WERI-Rb-1 (cell line): ENCODE results near the gene GTF3A.

Experiments
- DNase-seq: peaks from one replicate; pipeline ENCODE4 v3.0.0-alpha.2; 2020
- H3K27ac ChIP-seq: fragments of 250-450 bp; sonication (Bioruptor Pico); 2 replicates; pipeline ENCODE4 v1.5.1; 2020; ENCODE audit warnings: mild to moderate bottlenecking, moderate library complexity
- H3K27me3 ChIP-seq: fragments of 250-450 bp; sonication (Bioruptor Pico); 2 replicates; pipeline ENCODE4 v1.5.1; 2021; ENCODE audit warnings: mild to moderate bottlenecking, low read depth, moderate library complexity; ENCODE audit not compliant: insufficient read depth, severe bottlenecking
- H3K36me3 ChIP-seq: fragments of 250-450 bp; sonication (Bioruptor Pico); 2 replicates; pipeline ENCODE4 v1.5.1; 2020; ENCODE audit warnings: mild to moderate bottlenecking, moderate library complexity
- H3K4me3 ChIP-seq: 2 replicates; pipeline ENCODE4 v1.5.1; 2011; ENCODE audit warnings: low read depth, mild to moderate bottlenecking, control low read depth, low read length
- H3K9me3 ChIP-seq: fragments of 250-450 bp; sonication (Bioruptor Pico); 2 replicates; pipeline ENCODE4 v1.5.1; 2021; ENCODE audit warnings: mild to moderate bottlenecking, moderate library complexity; ENCODE audit not compliant: severe bottlenecking
- TF ChIP-seq, protein P1 (sequence below): IDR thresholded peaks from 2 replicates; pipeline ENCODE4 v1.5.1; 2011; ENCODE audit warnings: low read depth, mild to moderate bottlenecking, control low read depth, inconsistent platforms, low read length

GTF3A gene

DNA sequence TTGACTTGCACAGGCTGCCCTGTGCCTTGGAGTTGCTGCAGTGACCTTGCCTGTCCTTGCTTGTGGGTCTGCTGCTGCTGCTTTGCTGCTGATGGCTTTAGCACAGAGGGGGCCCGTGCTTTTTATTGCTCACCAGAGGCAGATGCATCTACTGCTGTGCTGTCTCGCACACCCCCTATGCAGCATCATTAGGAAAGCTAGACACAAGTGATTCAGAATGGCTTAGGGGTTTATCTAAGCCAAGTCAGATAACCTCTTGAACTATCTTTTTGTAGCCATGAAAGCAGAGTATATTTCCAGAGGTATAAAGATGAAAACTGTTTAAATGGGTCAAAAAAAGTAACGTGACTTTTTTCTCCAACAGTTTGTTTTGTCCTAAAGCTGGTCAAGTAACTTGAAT is 7.8 kb downstream of the GTF3A start:
- no peak for DNase-seq
- Histone ChIP-seq H3K9me3 (no peaks in the 10 kb centered on the region), H3K36me3 (peaks cover 88% of the 10 kb centered on the region), H3K27ac (no peak overlapping the region), H3K27me3 (no peaks in the 10 kb centered on the region), H3K4me3 (no peak overlapping the region)
- TF ChIP-seq, protein P1, sequence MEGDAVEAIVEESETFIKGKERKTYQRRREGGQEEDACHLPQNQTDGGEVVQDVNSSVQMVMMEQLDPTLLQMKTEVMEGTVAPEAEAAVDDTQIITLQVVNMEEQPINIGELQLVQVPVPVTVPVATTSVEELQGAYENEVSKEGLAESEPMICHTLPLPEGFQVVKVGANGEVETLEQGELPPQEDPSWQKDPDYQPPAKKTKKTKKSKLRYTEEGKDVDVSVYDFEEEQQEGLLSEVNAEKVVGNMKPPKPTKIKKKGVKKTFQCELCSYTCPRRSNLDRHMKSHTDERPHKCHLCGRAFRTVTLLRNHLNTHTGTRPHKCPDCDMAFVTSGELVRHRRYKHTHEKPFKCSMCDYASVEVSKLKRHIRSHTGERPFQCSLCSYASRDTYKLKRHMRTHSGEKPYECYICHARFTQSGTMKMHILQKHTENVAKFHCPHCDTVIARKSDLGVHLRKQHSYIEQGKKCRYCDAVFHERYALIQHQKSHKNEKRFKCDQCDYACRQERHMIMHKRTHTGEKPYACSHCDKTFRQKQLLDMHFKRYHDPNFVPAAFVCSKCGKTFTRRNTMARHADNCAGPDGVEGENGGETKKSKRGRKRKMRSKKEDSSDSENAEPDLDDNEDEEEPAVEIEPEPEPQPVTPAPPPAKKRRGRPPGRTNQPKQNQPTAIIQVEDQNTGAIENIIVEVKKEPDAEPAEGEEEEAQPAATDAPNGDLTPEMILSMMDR, result no peak

- no peak overlapping the region for H3K27ac ChIP-seq
- H3K4me3 ChIP-seq, result no peak overlapping the region
- TF ChIP-seq, protein P1, result no peak
- H3K9me3 ChIP-seq, result no peaks in the 10 kb centered on the region
- no peak for DNase-seq
- no peaks in the 10 kb centered on the region for H3K27me3 ChIP-seq
- H3K36me3 ChIP-seq, result peaks cover 85% of the 10 kb centered on the region
Observed at GRCh38 chr13:27432611-27433210, 8.3 kb downstream of the GTF3A start.

DNA sequence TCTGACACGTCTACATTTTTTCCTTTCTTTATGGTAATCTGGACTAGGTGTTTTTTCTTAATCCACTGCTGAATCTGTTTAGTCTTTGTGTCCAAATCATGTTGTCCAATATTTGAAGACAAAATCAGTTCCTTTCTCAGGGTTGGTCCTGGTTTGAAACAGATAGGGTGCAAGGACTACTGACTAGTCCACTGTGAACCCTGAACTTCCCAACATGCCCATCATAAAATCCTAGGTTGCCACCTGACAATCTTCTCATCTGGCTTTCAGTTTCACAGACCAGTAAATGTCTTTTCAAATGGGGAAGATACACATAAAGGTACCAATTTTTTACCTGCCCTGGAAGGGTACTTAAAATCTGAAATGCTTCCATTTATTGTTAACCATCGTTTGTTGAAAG is 12.7 kb downstream of the GTF3A start:
- Histone ChIP-seq H3K9me3 (no peaks in the 10 kb centered on the region), H3K27ac (no peak overlapping the region), H3K36me3 (peaks cover 55% of the 10 kb centered on the region), H3K27me3 (no peaks in the 10 kb centered on the region), H3K4me3 (no peak overlapping the region)
- TF ChIP-seq, protein P1, result no peak
- no peak for DNase-seq

- TF ChIP-seq, protein P1, result no peak
- Histone ChIP-seq H3K4me3 (no peak overlapping the region), H3K36me3 (peaks cover 26% of the 10 kb centered on the region), H3K9me3 (no peaks in the 10 kb centered on the region), H3K27ac (no peak overlapping the region), H3K27me3 (no peaks in the 10 kb centered on the region)
- DNase-seq, result no peak
Observed at GRCh38 chr13:27440408-27440807, 16.0 kb downstream of the GTF3A start.

DNA sequence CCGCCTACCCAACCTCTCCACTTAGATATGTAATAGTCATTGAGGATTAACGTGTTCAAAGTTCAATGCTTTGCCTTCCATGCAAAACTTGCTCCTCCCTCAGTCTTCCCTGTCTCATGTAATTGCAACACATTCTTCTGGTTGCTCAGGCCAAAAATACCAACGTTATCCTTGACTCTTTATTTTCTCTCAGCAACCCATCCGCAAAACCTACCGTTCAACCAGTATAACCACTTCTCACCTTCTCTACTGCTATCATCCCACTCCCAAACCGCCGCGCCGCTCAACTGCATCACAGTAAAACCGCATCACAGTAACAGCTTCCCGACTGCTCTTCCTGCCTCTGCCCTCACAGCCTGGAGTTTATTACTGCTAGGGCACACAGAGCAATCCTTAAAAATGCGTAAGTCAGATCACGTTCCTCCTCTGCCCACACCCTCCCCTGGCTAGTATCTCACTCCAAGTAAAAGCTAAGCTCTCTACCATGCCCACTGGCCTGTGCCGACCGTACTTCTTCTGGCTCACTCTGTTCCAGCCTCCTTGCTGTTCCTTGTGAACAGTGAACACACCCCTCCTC is 17.7 kb downstream of the GTF3A start:
- peaks cover 13% of the 10 kb centered on the region for H3K36me3 ChIP-seq
- no peaks in the 10 kb centered on the region for H3K9me3 ChIP-seq
- no peak for DNase-seq
- H3K27ac ChIP-seq, result no peak overlapping the region
- TF ChIP-seq, protein P1, result no peak
- H3K4me3 ChIP-seq, result no peak overlapping the region
- no peaks in the 10 kb centered on the region for H3K27me3 ChIP-seq

DNA sequence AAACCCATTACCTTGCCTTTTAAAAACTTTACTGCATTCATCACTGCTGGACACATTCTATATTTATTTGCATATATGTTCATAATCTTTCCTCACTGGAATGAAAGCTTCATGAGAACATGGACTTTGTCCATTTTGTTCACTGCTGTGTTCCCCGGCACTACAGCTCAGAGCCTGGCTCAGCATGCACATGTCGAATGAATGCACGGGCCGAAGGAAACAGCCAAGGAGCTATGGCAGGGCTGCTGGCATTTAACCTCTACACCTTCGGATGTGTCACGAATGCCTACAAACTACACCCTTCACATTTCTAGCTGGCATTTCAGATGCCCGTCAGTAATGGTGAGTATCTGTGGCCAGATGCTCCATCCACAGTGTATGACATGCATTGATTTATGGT is 18.4 kb downstream of the GTF3A start:
- H3K27me3 ChIP-seq, result no peaks in the 10 kb centered on the region
- peaks cover 11% of the 10 kb centered on the region for H3K36me3 ChIP-seq
- H3K9me3 ChIP-seq, result no peaks in the 10 kb centered on the region
- H3K27ac ChIP-seq, result no peak overlapping the region
- no peak overlapping the region for H3K4me3 ChIP-seq
- TF ChIP-seq, protein P1, result no peak
- no peak for DNase-seq
